ENCODE results near the gene NUDT3. TPM values are rescaled to one million over a fixed set of nuclear protein-coding genes. Genes with fewer than 3 reads are reported as not detected.
A peak's percentile ranks its signal among the peaks of the same experiment; 100 is the strongest.

NUDT3 gene
- total RNA-seq (ENCODE audit: low replicate concordance): 24.4 and 34.6 TPM in 2 replicates

- H3K4me3 ChIP-seq (ENCODE audit: low read depth, low read length): peak within 1 kb of the TSS; percentile 81
- peak; percentile 94 for DNase-seq (ENCODE audit: low read depth)
- TF ChIP-seq, protein P1, sequence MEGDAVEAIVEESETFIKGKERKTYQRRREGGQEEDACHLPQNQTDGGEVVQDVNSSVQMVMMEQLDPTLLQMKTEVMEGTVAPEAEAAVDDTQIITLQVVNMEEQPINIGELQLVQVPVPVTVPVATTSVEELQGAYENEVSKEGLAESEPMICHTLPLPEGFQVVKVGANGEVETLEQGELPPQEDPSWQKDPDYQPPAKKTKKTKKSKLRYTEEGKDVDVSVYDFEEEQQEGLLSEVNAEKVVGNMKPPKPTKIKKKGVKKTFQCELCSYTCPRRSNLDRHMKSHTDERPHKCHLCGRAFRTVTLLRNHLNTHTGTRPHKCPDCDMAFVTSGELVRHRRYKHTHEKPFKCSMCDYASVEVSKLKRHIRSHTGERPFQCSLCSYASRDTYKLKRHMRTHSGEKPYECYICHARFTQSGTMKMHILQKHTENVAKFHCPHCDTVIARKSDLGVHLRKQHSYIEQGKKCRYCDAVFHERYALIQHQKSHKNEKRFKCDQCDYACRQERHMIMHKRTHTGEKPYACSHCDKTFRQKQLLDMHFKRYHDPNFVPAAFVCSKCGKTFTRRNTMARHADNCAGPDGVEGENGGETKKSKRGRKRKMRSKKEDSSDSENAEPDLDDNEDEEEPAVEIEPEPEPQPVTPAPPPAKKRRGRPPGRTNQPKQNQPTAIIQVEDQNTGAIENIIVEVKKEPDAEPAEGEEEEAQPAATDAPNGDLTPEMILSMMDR (IDR thresholded peaks at IDR 0.05; ENCODE audit: insufficient read depth, low read length): peak; percentile 85
Measured at GRCh38 chr6:34392497-34393190, at the start of gene NUDT3. NUDT3 (minus strand) TSS chr6:34392669; CDS start chr6:34392362, 307 bp downstream.

DNA sequence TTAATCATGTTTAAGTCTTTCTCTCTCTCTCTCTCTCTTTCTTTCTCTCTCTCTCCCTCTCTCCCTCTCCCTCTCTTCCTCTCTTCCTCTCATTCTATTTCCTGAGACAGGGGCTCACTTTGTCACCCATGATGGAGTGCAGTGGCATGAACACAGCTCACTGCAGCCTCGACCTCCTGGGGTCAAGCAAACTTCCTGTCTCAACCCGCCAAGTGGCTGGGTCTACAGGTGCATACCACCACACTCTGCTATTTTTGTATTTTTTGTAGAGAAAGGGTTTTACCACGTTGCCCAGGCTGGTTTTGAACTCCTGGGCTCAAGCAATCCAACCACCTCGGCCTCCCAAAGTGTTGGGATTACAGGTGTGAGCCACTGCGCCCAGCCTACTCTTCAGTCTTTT lies 49.1 kb upstream of the NUDT3 start:
- no peak overlapping the region for H3K4me3 ChIP-seq (ENCODE audit: low read depth, low read length)
- TF ChIP-seq, protein P1 (IDR thresholded peaks at IDR 0.05; ENCODE audit: insufficient read depth, low read length): no peak
- no peak for DNase-seq (ENCODE audit: low read depth)

- TF ChIP-seq, protein P1 (IDR thresholded peaks at IDR 0.05; ENCODE audit: insufficient read depth, low read length): no peak
- no peak overlapping the region for H3K4me3 ChIP-seq (ENCODE audit: low read depth, low read length)
- DNase-seq (ENCODE audit: low read depth): no peak
Measured at GRCh38 chr6:34439442-34439841, 47.0 kb upstream of the NUDT3 start.

- TF ChIP-seq, protein P1 (IDR thresholded peaks at IDR 0.05; ENCODE audit: insufficient read depth, low read length): no peak
- no peak for DNase-seq (ENCODE audit: low read depth)
- no peak overlapping the region for H3K4me3 ChIP-seq (ENCODE audit: low read depth, low read length)
Measured at GRCh38 chr6:34438705-34439104, 46.2 kb upstream of the NUDT3 start.

DNA sequence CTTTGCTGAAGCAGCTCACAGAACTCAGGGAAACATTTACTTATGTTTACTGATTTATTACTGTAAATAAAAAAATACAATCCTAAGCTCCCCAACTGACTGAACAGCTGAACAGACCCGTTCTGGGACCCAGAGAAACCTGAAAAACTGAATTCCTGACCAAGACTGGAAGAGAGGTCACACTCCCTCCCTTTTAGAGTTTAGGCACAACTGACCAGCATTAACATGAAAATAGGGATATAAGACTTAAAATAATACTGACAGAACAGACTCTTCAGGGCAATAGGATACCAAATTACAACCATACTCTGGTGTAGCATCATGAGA lies 45.1 kb upstream of the NUDT3 start:
- H3K4me3 ChIP-seq (ENCODE audit: low read depth, low read length): no peak overlapping the region
- no peak for DNase-seq (ENCODE audit: low read depth)
- TF ChIP-seq, protein P1 (IDR thresholded peaks at IDR 0.05; ENCODE audit: insufficient read depth, low read length): no peak

GRCh38 chr6:34436803-34437643 lies 44.6 kb upstream of the NUDT3 start:
- TF ChIP-seq, protein P1 (IDR thresholded peaks at IDR 0.05; ENCODE audit: insufficient read depth, low read length): no peak

More at GRCh38 chr6:34436803-34437643, 44.6 kb upstream of the NUDT3 start:
- no peak overlapping the region for H3K4me3 ChIP-seq (ENCODE audit: low read depth, low read length)
- DNase-seq (ENCODE audit: low read depth): no peak
